ENCODE data around the gene RGPD5. TPM values are rescaled to one million over a fixed set of nuclear protein-coding genes. Genes with fewer than 3 reads are reported as not detected.
"Not testable (repeated sequence)": the region's sequence is repeated elsewhere in the genome, so short reads cannot be mapped to it uniquely, and the experiment has no call there.

Gene RGPD5
- total and polyA plus RNA-seq, 2 donors (not counting 3 experiments of a cell fraction or from before 2014, with no cell fraction given): 10.5 to 58.0 TPM

DNA sequence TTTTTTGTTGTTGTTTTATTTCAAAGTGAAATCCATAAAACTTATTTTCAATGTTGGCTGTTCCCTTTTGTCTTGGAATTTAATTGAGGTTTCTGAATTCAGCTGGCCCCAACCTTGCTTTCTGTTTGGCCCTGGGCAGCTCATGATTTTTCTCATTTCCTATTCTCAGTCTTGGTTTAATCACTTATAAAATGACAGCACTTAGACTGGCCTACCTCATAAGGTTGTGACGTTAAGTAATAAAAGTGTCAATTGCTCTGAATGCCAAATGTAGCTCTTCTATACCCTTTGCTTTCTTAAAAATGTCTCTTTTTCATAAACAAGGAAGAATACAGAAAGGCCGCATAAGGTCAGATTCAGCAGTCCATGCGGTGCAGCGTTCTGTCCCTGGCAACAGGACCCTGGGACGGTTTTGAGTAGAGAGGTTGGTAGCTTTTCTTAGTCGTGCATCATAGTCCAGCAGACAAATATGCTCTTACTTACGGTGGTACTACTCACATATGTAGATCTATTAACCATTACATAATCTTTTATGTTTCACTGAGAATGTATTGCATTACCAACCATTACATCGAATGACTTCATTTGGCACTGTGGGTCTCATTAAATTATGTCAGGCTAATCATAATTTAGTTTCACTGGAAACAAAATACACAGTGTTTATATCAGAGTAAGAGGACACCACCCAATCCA lies 27.1 kb upstream of the RGPD5 start:
- H4K20me1 ChIP-seq (replicated peaks; ENCODE audit: control insufficient read depth, extremely low read depth, insufficient read depth, low read length); H2AFZ ChIP-seq (ENCODE audit: low read depth, low read length); H3K27me3 ChIP-seq (ENCODE audit: control insufficient read depth in 2 of 2, insufficient read depth in 2 of 2, low read length in 2 of 2); BruUV-seq (replicated peaks); H3K4me3 ChIP-seq (replicated peaks in 1 of 3; ENCODE audit: insufficient read depth in 1 of 3, low read depth in 1 of 3, low read length in 3 of 3); H3K4me2 ChIP-seq (ENCODE audit: insufficient read depth, low read length); dilution Hi-C loops (cut with MboI; ENCODE audit: extremely low pct_ligation_motif_present, low sequenced_read_pairs); H3K36me3 ChIP-seq (ENCODE audit: control insufficient read depth in 2 of 2, extremely low read depth in 1 of 2, insufficient read depth in 2 of 2, low read length in 2 of 2); H3K79me2 ChIP-seq (ENCODE audit: control insufficient read depth, insufficient read depth, low read length); intact Hi-C loops (cut with micrococcal nuclease); H3K9me1 ChIP-seq (replicated peaks; ENCODE audit: control insufficient read depth, extremely low read depth, insufficient read depth, low read length); DNase-seq (ENCODE audit: low read depth, low spot score); H3K9me3 ChIP-seq (replicated peaks; ENCODE audit: control insufficient read depth, insufficient read depth, low read length); POLR2A ChIA-PET; H3K4me1 ChIP-seq (ENCODE audit: control insufficient read depth, extremely low read depth, insufficient read depth, low read length); CTCF ChIA-PET; FAIRE-seq; H3K9ac ChIP-seq (replicated peaks; ENCODE audit: extremely low read depth, insufficient read depth, low read length); H3K27ac ChIP-seq (ENCODE audit: insufficient read depth, low read depth, low read length): not testable (repeated sequence)

GRCh38 chr2:109768934-109769333 lies 25.2 kb upstream of the RGPD5 start:
- CTCF ChIA-PET; H4K20me1 ChIP-seq (replicated peaks; ENCODE audit: control insufficient read depth, extremely low read depth, insufficient read depth, low read length); H3K36me3 ChIP-seq (ENCODE audit: control insufficient read depth in 2 of 2, extremely low read depth in 1 of 2, insufficient read depth in 2 of 2, low read length in 2 of 2); H3K9me3 ChIP-seq (replicated peaks; ENCODE audit: control insufficient read depth, insufficient read depth, low read length); DNase-seq (ENCODE audit: low read depth, low spot score); dilution Hi-C loops (cut with MboI; ENCODE audit: extremely low pct_ligation_motif_present, low sequenced_read_pairs); FAIRE-seq; H3K27ac ChIP-seq (ENCODE audit: insufficient read depth, low read depth, low read length); intact Hi-C loops (cut with micrococcal nuclease); H2AFZ ChIP-seq (ENCODE audit: low read depth, low read length); H3K9ac ChIP-seq (replicated peaks; ENCODE audit: extremely low read depth, insufficient read depth, low read length); H3K27me3 ChIP-seq (ENCODE audit: control insufficient read depth in 2 of 2, insufficient read depth in 2 of 2, low read length in 2 of 2); H3K9me1 ChIP-seq (replicated peaks; ENCODE audit: control insufficient read depth, extremely low read depth, insufficient read depth, low read length); H3K4me1 ChIP-seq (ENCODE audit: control insufficient read depth, extremely low read depth, insufficient read depth, low read length); BruUV-seq (replicated peaks); H3K4me2 ChIP-seq (ENCODE audit: insufficient read depth, low read length); POLR2A ChIA-PET; H3K79me2 ChIP-seq (ENCODE audit: control insufficient read depth, insufficient read depth, low read length); H3K4me3 ChIP-seq (replicated peaks in 1 of 3; ENCODE audit: insufficient read depth in 1 of 3, low read depth in 1 of 3, low read length in 3 of 3): not testable (repeated sequence)

- H3K79me2 ChIP-seq (ENCODE audit: control insufficient read depth, insufficient read depth, low read length); H3K9ac ChIP-seq (replicated peaks; ENCODE audit: extremely low read depth, insufficient read depth, low read length); H3K4me1 ChIP-seq (ENCODE audit: control insufficient read depth, extremely low read depth, insufficient read depth, low read length); CTCF ChIA-PET; FAIRE-seq; intact Hi-C loops (cut with micrococcal nuclease); H3K9me1 ChIP-seq (replicated peaks; ENCODE audit: control insufficient read depth, extremely low read depth, insufficient read depth, low read length); BruUV-seq (replicated peaks); H3K4me3 ChIP-seq (replicated peaks in 1 of 3; ENCODE audit: insufficient read depth in 1 of 3, low read depth in 1 of 3, low read length in 3 of 3); dilution Hi-C loops (cut with MboI; ENCODE audit: extremely low pct_ligation_motif_present, low sequenced_read_pairs); POLR2A ChIA-PET; H3K4me2 ChIP-seq (ENCODE audit: insufficient read depth, low read length); H3K36me3 ChIP-seq (ENCODE audit: control insufficient read depth in 2 of 2, extremely low read depth in 1 of 2, insufficient read depth in 2 of 2, low read length in 2 of 2); DNase-seq (ENCODE audit: low read depth, low spot score); H3K27me3 ChIP-seq (ENCODE audit: control insufficient read depth in 2 of 2, insufficient read depth in 2 of 2, low read length in 2 of 2); H2AFZ ChIP-seq (ENCODE audit: low read depth, low read length); H3K9me3 ChIP-seq (replicated peaks; ENCODE audit: control insufficient read depth, insufficient read depth, low read length); H3K27ac ChIP-seq (ENCODE audit: insufficient read depth, low read depth, low read length); H4K20me1 ChIP-seq (replicated peaks; ENCODE audit: control insufficient read depth, extremely low read depth, insufficient read depth, low read length): not testable (repeated sequence)
Observed at GRCh38 chr2:109779118-109779517, 15.0 kb upstream of the RGPD5 start.

GRCh38 chr2:109781147-109781816 lies 12.8 kb upstream of the RGPD5 start:
- FAIRE-seq; H2AFZ ChIP-seq (ENCODE audit: low read depth, low read length); POLR2A ChIA-PET; H3K36me3 ChIP-seq (ENCODE audit: control insufficient read depth in 2 of 2, extremely low read depth in 1 of 2, insufficient read depth in 2 of 2, low read length in 2 of 2); H3K79me2 ChIP-seq (ENCODE audit: control insufficient read depth, insufficient read depth, low read length); CTCF ChIA-PET; H3K27ac ChIP-seq (ENCODE audit: insufficient read depth, low read depth, low read length); H3K27me3 ChIP-seq (ENCODE audit: control insufficient read depth in 2 of 2, insufficient read depth in 2 of 2, low read length in 2 of 2); H3K9me1 ChIP-seq (replicated peaks; ENCODE audit: control insufficient read depth, extremely low read depth, insufficient read depth, low read length); H4K20me1 ChIP-seq (replicated peaks; ENCODE audit: control insufficient read depth, extremely low read depth, insufficient read depth, low read length); DNase-seq (ENCODE audit: low read depth, low spot score); H3K4me1 ChIP-seq (ENCODE audit: control insufficient read depth, extremely low read depth, insufficient read depth, low read length); BruUV-seq (replicated peaks); dilution Hi-C loops (cut with MboI; ENCODE audit: extremely low pct_ligation_motif_present, low sequenced_read_pairs); H3K4me2 ChIP-seq (ENCODE audit: insufficient read depth, low read length); H3K9ac ChIP-seq (replicated peaks; ENCODE audit: extremely low read depth, insufficient read depth, low read length); H3K9me3 ChIP-seq (replicated peaks; ENCODE audit: control insufficient read depth, insufficient read depth, low read length); intact Hi-C loops (cut with micrococcal nuclease); H3K4me3 ChIP-seq (replicated peaks in 1 of 3; ENCODE audit: insufficient read depth in 1 of 3, low read depth in 1 of 3, low read length in 3 of 3): not testable (repeated sequence)
